Ishikawa (cell line): ENCODE results near the gene CTNNA3.

Experiments
- CREB1 ChIP-seq: IDR thresholded peaks from 2 replicates; pipeline ENCODE4 v1.6.1; 2012; ENCODE audit warnings: low read depth
- EP300 ChIP-seq: IDR thresholded peaks from 2 replicates; pipeline ENCODE4 v1.6.1; 2012; ENCODE audit warnings: borderline replicate concordance
- TEAD4 ChIP-seq: IDR thresholded peaks from 2 replicates; pipeline ENCODE4 v1.6.1; 2012
- YY1 ChIP-seq: IDR thresholded peaks from 2 replicates; pipeline ENCODE4 v1.6.1; 2012; ENCODE audit warnings: low read depth
- TF ChIP-seq, protein P1 (sequence below): IDR thresholded peaks from 2 replicates; pipeline ENCODE4 v1.6.1; 2012
- TF ChIP-seq, protein P2 (sequence below): IDR thresholded peaks from 2 replicates; pipeline ENCODE4 v1.6.1; 2012; ENCODE audit warnings: low read depth, mild to moderate bottlenecking

DNA sequence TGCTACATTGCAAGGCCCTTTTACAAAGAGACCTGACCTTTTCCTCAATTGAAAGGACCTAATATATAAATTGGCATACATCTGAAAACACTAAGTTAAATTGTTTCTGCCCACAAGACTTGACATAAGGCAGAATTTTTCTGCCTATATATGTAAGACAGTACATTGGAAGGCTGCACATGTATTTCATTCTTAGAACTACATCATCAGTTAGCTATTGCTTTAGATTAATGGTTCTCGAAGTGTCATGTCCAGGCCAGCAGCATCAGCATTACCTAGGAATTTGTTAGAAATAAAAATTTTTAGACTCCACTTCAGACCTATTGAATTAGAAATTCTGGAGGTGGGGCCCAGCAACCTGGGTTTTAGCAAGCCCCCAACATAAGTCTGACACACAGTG lies 396.2 kb downstream of the CTNNA3 start:
- no peak for TF ChIP-seq YY1
- TF ChIP-seq, protein P1, sequence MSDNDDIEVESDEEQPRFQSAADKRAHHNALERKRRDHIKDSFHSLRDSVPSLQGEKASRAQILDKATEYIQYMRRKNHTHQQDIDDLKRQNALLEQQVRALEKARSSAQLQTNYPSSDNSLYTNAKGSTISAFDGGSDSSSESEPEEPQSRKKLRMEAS, result no peak
- TF ChIP-seq CREB1, result no peak
- TF ChIP-seq EP300, result no peak
- TF ChIP-seq TEAD4, result no peak
- TF ChIP-seq, protein P2, sequence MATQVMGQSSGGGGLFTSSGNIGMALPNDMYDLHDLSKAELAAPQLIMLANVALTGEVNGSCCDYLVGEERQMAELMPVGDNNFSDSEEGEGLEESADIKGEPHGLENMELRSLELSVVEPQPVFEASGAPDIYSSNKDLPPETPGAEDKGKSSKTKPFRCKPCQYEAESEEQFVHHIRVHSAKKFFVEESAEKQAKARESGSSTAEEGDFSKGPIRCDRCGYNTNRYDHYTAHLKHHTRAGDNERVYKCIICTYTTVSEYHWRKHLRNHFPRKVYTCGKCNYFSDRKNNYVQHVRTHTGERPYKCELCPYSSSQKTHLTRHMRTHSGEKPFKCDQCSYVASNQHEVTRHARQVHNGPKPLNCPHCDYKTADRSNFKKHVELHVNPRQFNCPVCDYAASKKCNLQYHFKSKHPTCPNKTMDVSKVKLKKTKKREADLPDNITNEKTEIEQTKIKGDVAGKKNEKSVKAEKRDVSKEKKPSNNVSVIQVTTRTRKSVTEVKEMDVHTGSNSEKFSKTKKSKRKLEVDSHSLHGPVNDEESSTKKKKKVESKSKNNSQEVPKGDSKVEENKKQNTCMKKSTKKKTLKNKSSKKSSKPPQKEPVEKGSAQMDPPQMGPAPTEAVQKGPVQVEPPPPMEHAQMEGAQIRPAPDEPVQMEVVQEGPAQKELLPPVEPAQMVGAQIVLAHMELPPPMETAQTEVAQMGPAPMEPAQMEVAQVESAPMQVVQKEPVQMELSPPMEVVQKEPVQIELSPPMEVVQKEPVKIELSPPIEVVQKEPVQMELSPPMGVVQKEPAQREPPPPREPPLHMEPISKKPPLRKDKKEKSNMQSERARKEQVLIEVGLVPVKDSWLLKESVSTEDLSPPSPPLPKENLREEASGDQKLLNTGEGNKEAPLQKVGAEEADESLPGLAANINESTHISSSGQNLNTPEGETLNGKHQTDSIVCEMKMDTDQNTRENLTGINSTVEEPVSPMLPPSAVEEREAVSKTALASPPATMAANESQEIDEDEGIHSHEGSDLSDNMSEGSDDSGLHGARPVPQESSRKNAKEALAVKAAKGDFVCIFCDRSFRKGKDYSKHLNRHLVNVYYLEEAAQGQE, result no peak
